HCT116 (cell line): ENCODE measurements around the gene NOP16. TPM values are rescaled to one million over a fixed set of nuclear protein-coding genes. Genes with fewer than 3 reads are reported as not detected.

Source experiments
- ATAC-seq: fragments of 200-7000 bp; cut with Tn5 transposase; 2 replicates; pipeline ENCODE4 v1.9.1; 2020; ENCODE audit warnings: mild to moderate bottlenecking, moderate library complexity
- BruUV-seq: library from RNA; stranded (reverse); fragments of 400-500 nt; replicated peaks from 2 replicates; lab custom pipeline; 2021; lab: Mats Ljungman, UMichigan
- CTCF ChIA-PET: fragments of 300-600 bp; sonication (Branson Sonifier 250); formaldehyde crosslinking; loops from one replicate; lab custom pipeline; 2021; ENCODE audit warnings: antibody characterized with exemption; lab: Charles Lee
- POLR2A ChIA-PET: fragments of 300-600, 350-600 bp; sonication (Branson Sonifier 250); formaldehyde crosslinking; loops from one replicate; lab custom pipeline; 2021; ENCODE audit warnings: antibody characterized with exemption; lab: Charles Lee
- RAD21 ChIA-PET, 2 experiments: fragments of 300-600 bp; sonication (Branson Sonifier 250); formaldehyde crosslinking; loops; one replicate each; lab custom pipeline; 2023; ENCODE audit warnings: low total read pairs in 2 of 2; ENCODE audit not compliant: uncharacterized antibody in 2 of 2, unreplicated experiment in 2 of 2, low non-redundant PET in 1 of 2; lab: Charles Lee
- DNase-seq: peaks from one replicate; pipeline ENCODE4 v3.0.0-alpha.2; 2010; ENCODE audit warnings: low read depth, low spot score
- H2AFZ ChIP-seq: fragments of 200-600 bp; shearing (Covaris generic), sonication (generic); 2 replicates; pipeline ENCODE4 v1.6.1; 2017; ENCODE audit warnings: low read depth, mixed run types, mixed read lengths, antibody characterized with exemption, low read length; ENCODE audit not compliant: poor library complexity, severe bottlenecking
- H3K27ac ChIP-seq: 2 replicates; pipeline ENCODE4 v1.5.1; 2012; ENCODE audit warnings: low read depth, low read length
- H3K27me3 ChIP-seq: fragments of 200-600 bp; sonication (generic); 2 replicates; pipeline ENCODE4 v1.6.1; 2016; ENCODE audit warnings: mixed run types, low read length, mixed read lengths; ENCODE audit not compliant: insufficient read depth
- H3K36me3 ChIP-seq, 2 experiments: fragments of 200-500 bp in 1 of 2; fragments of 200-600 bp in 1 of 2; sonication (Bioruptor generic) in 1 of 2; sonication (generic) in 1 of 2; 2 replicates each; pipeline versions ENCODE4 v1.5.1 to v1.6.1; 2014 to 2016; ENCODE audit warnings: low read length in 2 of 2, inconsistent platforms in 1 of 2, mixed read lengths in 1 of 2, mixed run types in 1 of 2; ENCODE audit not compliant: insufficient read depth in 2 of 2, control insufficient read depth in 1 of 2
- H3K4me1 ChIP-seq, 2 experiments: fragments of 200-600 bp in 1 of 2; sonication (generic) in 1 of 2; 2 replicates each; pipeline versions ENCODE4 v1.5.1 to v1.6.1; 2012 to 2017; ENCODE audit warnings: low read length in 2 of 2, inconsistent platforms in 1 of 2, mild to moderate bottlenecking in 1 of 2, mixed read lengths in 1 of 2, mixed run types in 1 of 2, moderate library complexity in 1 of 2; ENCODE audit not compliant: insufficient read depth in 2 of 2, control insufficient read depth in 1 of 2
- H3K4me2 ChIP-seq: fragments of 200-600 bp; sonication (generic); 2 replicates; pipeline ENCODE4 v1.6.1; 2017; ENCODE audit warnings: mixed run types, low read length, mixed read lengths
- H3K4me3 ChIP-seq, 2 experiments: fragments of 200-600 bp in 1 of 2; sonication (generic) in 1 of 2; replicated peaks in 1 of 2; 2 replicates each; pipeline ENCODE4 v1.5.1; 2011 to 2016; ENCODE audit warnings: low read length in 2 of 2, control low read depth in 1 of 2, low read depth in 1 of 2, mild to moderate bottlenecking in 1 of 2, mixed read lengths in 1 of 2, mixed run types in 1 of 2
- H3K79me2 ChIP-seq: fragments of 200-600 bp; sonication (generic); 2 replicates; pipeline ENCODE4 v1.6.1; 2017; ENCODE audit warnings: mild to moderate bottlenecking, mixed run types, low read length, moderate library complexity, mixed read lengths; ENCODE audit not compliant: insufficient read depth
- H3K9ac ChIP-seq: fragments of 200-600 bp; sonication (generic); 2 replicates; pipeline ENCODE4 v1.6.1; 2016; ENCODE audit warnings: low read length, mixed read lengths
- H3K9me2 ChIP-seq: fragments of 200-600 bp; sonication (generic), shearing (Covaris generic); 2 replicates; pipeline ENCODE4 v1.6.1; 2017; ENCODE audit warnings: mixed run types, mild to moderate bottlenecking, moderate library complexity; ENCODE audit not compliant: insufficient read depth
- H3K9me3 ChIP-seq, 2 experiments: fragments of 200-500 bp in 1 of 2; fragments of 200-600 bp in 1 of 2; sonication (Bioruptor generic) in 1 of 2; sonication (generic) in 1 of 2; 2 replicates each; pipeline ENCODE4 v1.6.1; 2014 to 2017; ENCODE audit warnings: low read length in 2 of 2, mixed read lengths in 2 of 2, inconsistent platforms in 1 of 2, low read depth in 1 of 2, mild to moderate bottlenecking in 1 of 2, mixed run types in 1 of 2, moderate library complexity in 1 of 2; ENCODE audit not compliant: control insufficient read depth in 1 of 2, insufficient read depth in 1 of 2
- H4K20me1 ChIP-seq: fragments of 200-600 bp; sonication (generic), shearing (Covaris generic); 2 replicates; pipeline ENCODE4 v1.6.1; 2017; ENCODE audit warnings: mixed run types, mild to moderate bottlenecking, moderate library complexity; ENCODE audit not compliant: insufficient read depth
- CEBPB ChIP-seq: IDR thresholded peaks from 2 replicates; pipeline ENCODE4 v1.6.1; 2012; ENCODE audit warnings: low read depth
- CTCF ChIP-seq, 3 experiments: fragments of 200-600 bp in 1 of 3; sonication (generic) in 1 of 3; IDR thresholded peaks in 2 of 3; conservative IDR thresholded peaks in 1 of 3; 2 replicates each; pipeline ENCODE4 v1.5.1; 2012 to 2017; ENCODE audit warnings: low read depth in 2 of 3, low read length in 2 of 3, antibody characterized with exemption in 1 of 3, borderline replicate concordance in 1 of 3, control low read depth in 1 of 3, mild to moderate bottlenecking in 1 of 3, mixed read lengths in 1 of 3, mixed run types in 1 of 3, moderate library complexity in 1 of 3; ENCODE audit not compliant: insufficient read depth in 1 of 3
- EZH2 ChIP-seq: fragments of 200-600 bp; sonication (generic); IDR thresholded peaks from 2 replicates; pipeline ENCODE4 v1.6.1; 2017; ENCODE audit warnings: antibody characterized with exemption, mixed run types
- EZH2phosphoT487 ChIP-seq: fragments of 200-600 bp; IDR thresholded peaks from 2 replicates; pipeline ENCODE4 v1.6.1; 2018; ENCODE audit warnings: antibody characterized with exemption, borderline replicate concordance
- FOSL1 ChIP-seq: IDR thresholded peaks from 2 replicates; pipeline ENCODE4 v1.6.1; 2012; ENCODE audit warnings: low read depth
- JUND ChIP-seq: IDR thresholded peaks from 2 replicates; pipeline ENCODE4 v1.6.1; 2012
- MAX ChIP-seq: IDR thresholded peaks from 2 replicates; pipeline ENCODE4 v1.6.1; 2012
- POLR2A ChIP-seq: IDR thresholded peaks from 2 replicates; pipeline ENCODE4 v1.7.0; 2011; ENCODE audit warnings: borderline replicate concordance; ENCODE audit not compliant: insufficient read depth, insufficient read length; ENCODE audit errors: extremely low read depth
- REST ChIP-seq: IDR thresholded peaks from 2 replicates; pipeline ENCODE4 v1.6.1; 2012; ENCODE audit warnings: low read depth
- SP1 ChIP-seq: IDR thresholded peaks from 2 replicates; pipeline ENCODE4 v1.6.1; 2012; ENCODE audit warnings: low read depth
- SRF ChIP-seq: IDR thresholded peaks from 2 replicates; pipeline ENCODE4 v1.6.1; 2012; ENCODE audit warnings: low read depth
- TCF7L2 ChIP-seq: IDR thresholded peaks from 2 replicates; pipeline ENCODE4 v1.7.0; 2011; ENCODE audit warnings: borderline replicate concordance, inconsistent platforms; ENCODE audit not compliant: insufficient read depth, insufficient read length; ENCODE audit errors: extremely low read depth
- ZFX ChIP-seq: fragments of 450-650 bp; IDR thresholded peaks from 2 replicates; pipeline ENCODE4 v1.6.1; 2017
- ZNF274 ChIP-seq: fragments of 200-500 bp; sonication (Bioruptor generic); IDR thresholded peaks from 2 replicates; pipeline ENCODE4 v1.6.1; 2014; ENCODE audit warnings: mild to moderate bottlenecking, low read depth, low read length, inconsistent platforms
- intact Hi-C: fragments of 100-400 bp; cut with micrococcal nuclease; formaldehyde crosslinking; loops from 2 replicates; pipeline ENCODE4 v1.10.0; 2022
- total RNA-seq: library from RNA; stranded (reverse); gene quantifications from one replicate; pipeline ENCODE4 v1.2.1, GENCODE V29; 2021; ENCODE audit not compliant: unreplicated experiment
- TF ChIP-seq, protein P1 (sequence below): IDR thresholded peaks from 2 replicates; pipeline ENCODE4 v1.6.1; 2012
- TF ChIP-seq, protein P2 (sequence below): IDR thresholded peaks from 2 replicates; pipeline ENCODE4 v1.6.1; 2011; ENCODE audit warnings: mild to moderate bottlenecking, low read length, moderate library complexity; ENCODE audit not compliant: insufficient replicate concordance; ENCODE audit errors: extremely low read depth

NOP16 gene
- total RNA-seq, 1 experiment from 2014 or later = 67.1 TPM

DNA sequence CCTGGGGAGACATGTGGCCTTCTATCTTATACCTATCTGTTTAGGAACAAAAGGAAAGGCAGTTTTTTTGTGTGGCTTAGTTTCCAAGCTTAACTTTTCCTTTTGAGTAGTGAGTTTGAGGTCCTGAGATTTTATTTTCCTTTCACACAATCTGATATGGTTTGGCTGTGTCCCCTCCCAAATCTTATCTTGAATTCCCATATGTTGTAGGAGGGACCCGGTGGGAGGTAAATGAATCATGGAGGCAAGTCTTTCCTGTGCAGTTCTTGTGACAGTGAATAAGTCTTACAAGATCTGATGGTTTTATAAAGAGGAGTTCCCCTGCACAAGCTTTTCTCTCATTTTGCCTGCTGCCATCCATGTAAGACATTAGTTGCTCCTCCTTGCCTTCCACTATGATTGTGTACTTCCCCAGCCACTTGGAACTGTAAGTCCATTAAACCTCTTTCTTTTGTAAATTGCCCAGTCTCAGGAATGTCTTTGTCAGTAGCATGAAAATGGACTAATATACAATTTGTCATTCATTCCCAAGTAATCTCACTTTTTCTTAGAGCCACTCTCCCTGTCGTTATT, 32.7 kb upstream of the NOP16 start:
- Histone ChIP-seq H3K4me2 (no peak overlapping the region), H2AFZ (no peak overlapping the region), H4K20me1 (no peaks in the 10 kb centered on the region), H3K4me3 (no peak overlapping the region), H3K9me3 (peaks cover 0 to 3% of the 10 kb centered on the region in 2 experiments; a peak in 1 of 4 replicates), H3K27ac (no peak overlapping the region)
- intact Hi-C loops = no loop called here
- BruUV-seq = no TSS peak
- TF ChIP-seq POLR2A (no peak), ZNF274 (no peak), REST (no peak), EZH2phosphoT487 (no peak), CTCF (IDR thresholded peaks at IDR 0.05 in 2 of 3, conservative IDR thresholded peaks at IDR 0.05 in 1 of 3; ENCODE audit: borderline replicate concordance in 1 of 3, insufficient read depth in 1 of 3, low read depth in 2 of 3, low read length in 2 of 3) (no peak), EZH2 (no peak), SP1 (no peak), TCF7L2 (no peak), MAX (no peak), JUND (no peak), SRF (no peak), CEBPB (no peak), FOSL1 (no peak), ZFX (no peak)
- TF ChIP-seq, protein P1, sequence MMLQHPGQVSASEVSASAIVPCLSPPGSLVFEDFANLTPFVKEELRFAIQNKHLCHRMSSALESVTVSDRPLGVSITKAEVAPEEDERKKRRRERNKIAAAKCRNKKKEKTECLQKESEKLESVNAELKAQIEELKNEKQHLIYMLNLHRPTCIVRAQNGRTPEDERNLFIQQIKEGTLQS = no peak
- TF ChIP-seq, protein P2, sequence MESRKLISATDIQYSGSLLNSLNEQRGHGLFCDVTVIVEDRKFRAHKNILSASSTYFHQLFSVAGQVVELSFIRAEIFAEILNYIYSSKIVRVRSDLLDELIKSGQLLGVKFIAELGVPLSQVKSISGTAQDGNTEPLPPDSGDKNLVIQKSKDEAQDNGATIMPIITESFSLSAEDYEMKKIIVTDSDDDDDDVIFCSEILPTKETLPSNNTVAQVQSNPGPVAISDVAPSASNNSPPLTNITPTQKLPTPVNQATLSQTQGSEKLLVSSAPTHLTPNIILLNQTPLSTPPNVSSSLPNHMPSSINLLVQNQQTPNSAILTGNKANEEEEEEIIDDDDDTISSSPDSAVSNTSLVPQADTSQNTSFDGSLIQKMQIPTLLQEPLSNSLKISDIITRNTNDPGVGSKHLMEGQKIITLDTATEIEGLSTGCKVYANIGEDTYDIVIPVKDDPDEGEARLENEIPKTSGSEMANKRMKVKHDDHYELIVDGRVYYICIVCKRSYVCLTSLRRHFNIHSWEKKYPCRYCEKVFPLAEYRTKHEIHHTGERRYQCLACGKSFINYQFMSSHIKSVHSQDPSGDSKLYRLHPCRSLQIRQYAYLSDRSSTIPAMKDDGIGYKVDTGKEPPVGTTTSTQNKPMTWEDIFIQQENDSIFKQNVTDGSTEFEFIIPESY = no peak
- TF ChIP-seq, all 23 proteins: peak for 0
- peaks cover 6 to 17% of the 10 kb centered on the region in 2 experiments for H3K4me1 ChIP-seq
- H3K9ac ChIP-seq = no peak overlapping the region
- H3K27me3 ChIP-seq = no peaks in the 10 kb centered on the region
- H3K36me3 ChIP-seq = no peaks in the 10 kb centered on the region
- no peaks in the 10 kb centered on the region for H3K9me2 ChIP-seq
- CTCF ChIA-PET = no interaction called here
- H3K79me2 ChIP-seq = peaks cover under 1% of the 10 kb centered on the region; the same call in 1 of the 2 replicates
- POLR2A ChIA-PET = no interaction called here
- ATAC-seq (no peak), DNase-seq (no peak)
- RAD21 ChIA-PET = no interaction called here
